Measurements from ENCODE around the gene FBXO21.

- TF ChIP-seq CTCF (conservative IDR thresholded peaks at IDR 0.05) (no peak), EZH2 (IDR thresholded peaks at IDR 0.05; ENCODE audit: low read depth) (no peak)
Observed at GRCh38 chr12:117141097-117141898, 49.0 kb downstream of the FBXO21 start.

Data from PC-9 (cell line).